ENCODE data around the gene MYLK4. TPM values are rescaled to one million over a fixed set of nuclear protein-coding genes. Genes with fewer than 3 reads are reported as not detected.

MYLK4 gene
- total RNA-seq, 4 donors from 2014 or later: 0.41 to 0.79 (median 0.67) TPM

DNA sequence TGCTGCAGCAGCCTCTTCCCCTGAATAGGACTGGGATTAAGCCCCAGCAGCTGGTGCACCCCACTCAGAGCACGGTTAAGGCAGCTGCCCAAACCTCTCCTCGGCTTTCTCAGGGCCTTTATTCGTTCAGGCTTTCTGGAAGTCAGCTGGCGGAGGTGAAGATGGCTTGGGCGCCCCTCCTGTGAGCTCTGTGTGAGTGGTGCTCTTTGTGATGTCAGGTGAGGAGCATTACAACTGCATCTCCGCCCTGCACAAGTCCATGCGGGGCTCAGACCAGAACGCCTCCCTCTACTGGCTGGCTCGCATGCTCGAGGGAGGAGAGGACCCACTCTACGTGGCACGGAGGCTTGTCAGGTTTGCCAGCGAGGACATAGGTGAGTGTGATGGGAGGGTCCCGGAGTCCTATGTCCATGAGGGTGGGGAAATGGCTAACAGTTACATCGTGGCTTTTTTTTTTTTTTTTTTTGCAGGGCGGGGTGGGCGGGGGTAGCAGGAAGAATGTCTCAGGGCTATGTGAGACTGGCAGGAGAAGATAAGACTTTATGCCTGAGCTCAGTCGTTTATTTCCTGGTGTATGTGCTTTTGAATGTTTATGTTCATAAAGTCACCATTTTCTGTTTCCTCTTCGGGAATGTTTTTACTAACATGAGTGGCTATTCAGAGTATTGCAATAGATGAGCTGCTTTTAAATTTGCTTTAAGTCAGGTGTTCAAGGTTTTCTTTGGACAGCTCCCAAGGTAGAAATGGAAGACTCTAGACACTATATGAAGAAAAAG, 32.7 kb upstream of the MYLK4 start:
- intact Hi-C loops (cut with DNase I; ENCODE audit: low total_unique reads): loop anchor here (5.0 kb wide), 1 partner anchor 419 kb away; no protein-coding TSS in a partner anchor

DNA sequence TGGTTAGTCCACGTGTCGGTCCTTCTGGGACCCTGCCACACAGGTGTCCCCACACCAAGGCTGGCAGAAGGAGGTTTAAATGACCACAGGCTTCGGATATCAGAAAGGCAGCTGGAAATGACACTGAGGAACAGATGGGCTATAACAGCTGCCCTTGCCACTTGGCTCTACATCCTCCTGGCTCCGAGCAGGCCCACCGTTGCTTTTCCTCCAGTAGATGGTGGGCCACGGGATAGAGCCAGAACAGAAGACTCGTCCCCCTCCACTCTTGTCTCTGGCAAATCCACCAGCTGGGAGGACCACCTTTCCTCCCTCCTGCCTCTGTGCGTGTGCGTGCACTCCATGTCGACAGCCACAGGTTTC, 32.1 kb upstream of the MYLK4 start:
- intact Hi-C loops (cut with DNase I; ENCODE audit: low total_unique reads): loop anchor here (5.0 kb wide), 1 partner anchor 419 kb away; no protein-coding TSS in a partner anchor
- WGBS, 2 donors (ENCODE audit: low coverage in 1 of 2): 63 to 82% methylated on average over 2 to 10 of the region's 10 CpGs

More for the DNA sequence above, 32.7 kb upstream of the MYLK4 start:
- TF ChIP-seq, protein P1, sequence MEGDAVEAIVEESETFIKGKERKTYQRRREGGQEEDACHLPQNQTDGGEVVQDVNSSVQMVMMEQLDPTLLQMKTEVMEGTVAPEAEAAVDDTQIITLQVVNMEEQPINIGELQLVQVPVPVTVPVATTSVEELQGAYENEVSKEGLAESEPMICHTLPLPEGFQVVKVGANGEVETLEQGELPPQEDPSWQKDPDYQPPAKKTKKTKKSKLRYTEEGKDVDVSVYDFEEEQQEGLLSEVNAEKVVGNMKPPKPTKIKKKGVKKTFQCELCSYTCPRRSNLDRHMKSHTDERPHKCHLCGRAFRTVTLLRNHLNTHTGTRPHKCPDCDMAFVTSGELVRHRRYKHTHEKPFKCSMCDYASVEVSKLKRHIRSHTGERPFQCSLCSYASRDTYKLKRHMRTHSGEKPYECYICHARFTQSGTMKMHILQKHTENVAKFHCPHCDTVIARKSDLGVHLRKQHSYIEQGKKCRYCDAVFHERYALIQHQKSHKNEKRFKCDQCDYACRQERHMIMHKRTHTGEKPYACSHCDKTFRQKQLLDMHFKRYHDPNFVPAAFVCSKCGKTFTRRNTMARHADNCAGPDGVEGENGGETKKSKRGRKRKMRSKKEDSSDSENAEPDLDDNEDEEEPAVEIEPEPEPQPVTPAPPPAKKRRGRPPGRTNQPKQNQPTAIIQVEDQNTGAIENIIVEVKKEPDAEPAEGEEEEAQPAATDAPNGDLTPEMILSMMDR (IDR thresholded peaks at IDR 0.05): peak in 2 of 5 experiments; percentile 8 to 19
- TF ChIP-seq POLR2A (IDR thresholded peaks at IDR 0.05): no peak
- H3K27me3 ChIP-seq: no peaks in the 10 kb centered on the region
- no peaks in the 10 kb centered on the region for H3K9me3 ChIP-seq
- peak; percentile 41 for DNase-seq
- H3K27ac ChIP-seq: peak overlapping the region; percentile 26 to 62 (median 49)
- WGBS, 2 donors (ENCODE audit: low coverage in 1 of 2): 10 to 52% methylated on average over 9 to 19 of the region's 19 CpGs
- in situ Hi-C loops (cut with MboI; ENCODE audit: low pct_ligation_motif_present in 1 of 4, low pct_unique_long_range_greater_than_20kb in 1 of 4, low sequenced_read_pairs in 3 of 4): loop anchor here in 2 of 4 donors (10.0 kb wide), 2 partner anchors 141 to 151 kb away; no protein-coding TSS in a partner anchor
- peaks cover 0 to 18% (median 3%) of the 10 kb centered on the region in 4 donors for H3K36me3 ChIP-seq
- peaks cover 0 to 17% (median 7%) of the 10 kb centered on the region in 4 donors for H3K4me1 ChIP-seq
- H3K4me3 ChIP-seq: no peak overlapping the region

DNA sequence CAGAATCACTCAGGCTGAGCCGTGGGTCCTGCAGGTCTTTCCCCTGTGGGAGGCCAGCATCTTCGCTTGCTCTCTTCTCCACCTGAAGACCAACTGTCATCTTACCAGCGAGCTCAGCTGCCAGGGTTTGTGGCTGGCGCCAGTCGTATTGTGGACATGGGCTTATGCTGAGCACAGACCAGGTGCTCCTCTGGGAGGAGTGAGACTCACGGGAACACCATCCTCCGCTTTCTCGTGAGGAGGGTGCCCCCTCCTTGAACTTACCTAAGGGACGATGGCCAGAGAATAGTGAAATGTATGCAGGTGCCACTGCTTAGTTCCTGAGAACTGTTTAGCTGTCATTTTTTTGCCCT, 31.6 kb upstream of the MYLK4 start:
- DNase-seq: no peak
- H3K4me1 ChIP-seq: peaks cover 0 to 17% (median 7%) of the 10 kb centered on the region in 4 donors
- no peak overlapping the region for H3K27ac ChIP-seq
- H3K9me3 ChIP-seq: no peaks in the 10 kb centered on the region
- peaks cover 0 to 18% (median 3%) of the 10 kb centered on the region in 4 donors for H3K36me3 ChIP-seq
- intact Hi-C loops (cut with DNase I; ENCODE audit: low total_unique reads) (loop anchor here (5.0 kb wide), 1 partner anchor 420 kb away; no protein-coding TSS in a partner anchor), in situ Hi-C loops (cut with MboI; ENCODE audit: low pct_ligation_motif_present in 1 of 4, low pct_unique_long_range_greater_than_20kb in 1 of 4, low sequenced_read_pairs in 3 of 4) (loop anchor here in 2 of 4 donors (10.0 kb wide), 2 partner anchors 142 to 152 kb away; no protein-coding TSS in a partner anchor)
- TF ChIP-seq POLR2A (IDR thresholded peaks at IDR 0.05): no peak
- TF ChIP-seq, protein P1 (IDR thresholded peaks at IDR 0.05): no peak
- no peak for TF ChIP-seq EP300 (IDR thresholded peaks at IDR 0.05; ENCODE audit: low read depth)
- TF ChIP-seq POLR2AphosphoS5 (IDR thresholded peaks at IDR 0.05): no peak
- no peaks in the 10 kb centered on the region for H3K27me3 ChIP-seq
- 92 to 93% methylated on average over 4 to 9 of the region's 9 CpGs for WGBS, 2 donors (ENCODE audit: low coverage in 1 of 2)
- no peak overlapping the region for H3K4me3 ChIP-seq

More for the DNA sequence above, 32.1 kb upstream of the MYLK4 start:
- Histone ChIP-seq H3K9me3 (no peaks in the 10 kb centered on the region), H3K27me3 (no peaks in the 10 kb centered on the region), H3K36me3 (peaks cover 0 to 18% (median 3%) of the 10 kb centered on the region in 4 donors), H3K4me3 (no peak overlapping the region), H3K27ac (peak overlapping the region in 2 of 4 donors; percentile 55 to 62), H3K4me1 (peaks cover 0 to 17% (median 7%) of the 10 kb centered on the region in 4 donors)
- DNase-seq: no peak
- TF ChIP-seq POLR2AphosphoS5 (IDR thresholded peaks at IDR 0.05) (no peak), POLR2A (IDR thresholded peaks at IDR 0.05) (no peak), EP300 (IDR thresholded peaks at IDR 0.05; ENCODE audit: low read depth) (no peak)
- TF ChIP-seq, protein P1 (IDR thresholded peaks at IDR 0.05): no peak
- in situ Hi-C loops (cut with MboI; ENCODE audit: low pct_ligation_motif_present in 1 of 4, low pct_unique_long_range_greater_than_20kb in 1 of 4, low sequenced_read_pairs in 3 of 4): loop anchor here in 2 of 4 donors (10.0 kb wide), 2 partner anchors 142 to 152 kb away; no protein-coding TSS in a partner anchor

DNA sequence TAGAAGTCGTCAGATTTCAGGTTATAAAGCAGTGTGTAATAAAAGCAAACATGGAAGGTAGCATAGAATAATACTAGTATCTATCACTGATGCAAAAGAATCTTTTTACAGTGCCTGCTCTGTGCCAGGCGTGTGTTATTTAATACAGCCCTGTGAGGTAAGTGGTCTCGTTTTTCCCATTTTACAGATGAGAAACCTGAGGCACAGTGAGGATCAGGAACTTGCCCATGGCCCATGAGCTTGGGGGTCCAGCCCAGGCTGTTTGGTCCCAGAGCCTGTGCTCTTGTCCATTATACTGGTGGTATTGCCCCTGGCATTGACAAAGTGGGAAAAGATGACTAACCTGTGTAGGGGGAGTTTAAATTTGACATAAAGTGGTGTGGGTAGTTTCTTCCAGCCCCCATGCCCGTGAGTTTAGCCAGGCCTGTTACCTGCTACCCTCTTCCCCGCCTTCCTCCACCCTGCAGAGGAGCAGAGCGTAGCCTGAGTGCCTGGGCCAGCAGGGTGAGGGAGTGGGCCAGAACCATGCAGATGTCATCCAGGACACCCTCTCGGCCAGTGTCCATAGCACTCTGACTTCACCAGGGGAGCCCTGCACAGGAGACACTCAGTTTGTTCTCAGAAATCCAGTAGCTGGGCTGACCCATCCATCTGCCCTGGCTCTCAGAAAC, 31.1 kb upstream of the MYLK4 start:
- H3K36me3 ChIP-seq: peaks cover 0 to 18% (median 3%) of the 10 kb centered on the region in 4 donors

More for the DNA sequence above, 31.1 kb upstream of the MYLK4 start:
- TF ChIP-seq POLR2AphosphoS5 (IDR thresholded peaks at IDR 0.05): no peak
- TF ChIP-seq, protein P1 (IDR thresholded peaks at IDR 0.05): no peak
- TF ChIP-seq POLR2A (IDR thresholded peaks at IDR 0.05): no peak
- TF ChIP-seq EP300 (IDR thresholded peaks at IDR 0.05; ENCODE audit: low read depth): no peak
- intact Hi-C loops (cut with DNase I; ENCODE audit: low total_unique reads): loop anchor here (5.0 kb wide), 1 partner anchor 420 kb away; no protein-coding TSS in a partner anchor
- Histone ChIP-seq H3K4me3 (no peak overlapping the region), H3K27me3 (no peaks in the 10 kb centered on the region), H3K4me1 (peaks cover 0 to 17% (median 7%) of the 10 kb centered on the region in 4 donors), H3K9me3 (no peaks in the 10 kb centered on the region), H3K27ac (no peak overlapping the region)
- 82 to 100% methylated on average over 2 to 7 of the region's 7 CpGs for WGBS, 2 donors (ENCODE audit: low coverage in 1 of 2)
- no peak for DNase-seq
- in situ Hi-C loops (cut with MboI; ENCODE audit: low pct_ligation_motif_present in 1 of 4, low pct_unique_long_range_greater_than_20kb in 1 of 4, low sequenced_read_pairs in 3 of 4): loop anchor here in 2 of 4 donors (10.0 kb wide), 2 partner anchors 143 to 153 kb away; no protein-coding TSS in a partner anchor

Measured in transverse colon (tissue), 4 donors.